ENCODE results near the gene ATF7IP.

Gene ATF7IP

GRCh38 chr12:14416658-14417057, 51.2 kb downstream of the ATF7IP start:
- no peak for DNase-seq

- peak; percentile 66 for DNase-seq
These were observed 52.2 kb downstream of the ATF7IP start for GRCh38 chr12:14417715-14418114.

- DNase-seq, result no peak
These were observed 53.0 kb downstream of the ATF7IP start for GRCh38 chr12:14418451-14418890.

- DNase-seq, result no peak
These were observed 57.2 kb downstream of the ATF7IP start for GRCh38 chr12:14422516-14423230.

- DNase-seq, result no peak
These were observed 59.1 kb downstream of the ATF7IP start for GRCh38 chr12:14424545-14424944.

- no peak for DNase-seq
These were observed 61.3 kb downstream of the ATF7IP start for GRCh38 chr12:14426792-14427191.

- no peak for DNase-seq
These were observed 62.4 kb downstream of the ATF7IP start for GRCh38 chr12:14427929-14428328.

GRCh38 chr12:14430394-14430986, 65.0 kb downstream of the ATF7IP start:
- DNase-seq, result no peak

- DNase-seq, result no peak
These were observed 66.5 kb downstream of the ATF7IP start for GRCh38 chr12:14431975-14432374.

- no peak for DNase-seq
These were observed 70.1 kb downstream of the ATF7IP start for GRCh38 chr12:14435627-14436026.

- no peak for DNase-seq
These were observed 76.9 kb downstream of the ATF7IP start for GRCh38 chr12:14442221-14442881.

GRCh38 chr12:14443531-14443930, 78.0 kb downstream of the ATF7IP start:
- DNase-seq, result no peak

GRCh38 chr12:14450479-14450878, 85.0 kb downstream of the ATF7IP start:
- no peak for DNase-seq

GRCh38 chr12:14452336-14452735, 86.9 kb downstream of the ATF7IP start:
- DNase-seq, result no peak

- no peak for DNase-seq
These were observed 87.4 kb downstream of the ATF7IP start for GRCh38 chr12:14452865-14453264.

- no peak for DNase-seq
These were observed 88.8 kb downstream of the ATF7IP start for GRCh38 chr12:14454098-14454907.

- no peak for DNase-seq
These were observed 94.8 kb downstream of the ATF7IP start for GRCh38 chr12:14460212-14460841.

- no peak for DNase-seq
These were observed 106.0 kb downstream of the ATF7IP start for GRCh38 chr12:14471497-14471896.

- DNase-seq, result no peak
These were observed 108.3 kb downstream of the ATF7IP start for GRCh38 chr12:14473707-14474287.

- DNase-seq, result no peak
These were observed 113.5 kb downstream of the ATF7IP start for GRCh38 chr12:14479004-14479403.

GRCh38 chr12:14481201-14481600, 115.7 kb downstream of the ATF7IP start:
- no peak for DNase-seq

- no peak for DNase-seq
These were observed 116.9 kb downstream of the ATF7IP start for GRCh38 chr12:14482361-14482760.

All from activated CD8-positive, alpha-beta memory T cell treated with anti-CD3 and anti-CD28 coated beads, Interleukin-2, amount 50 U/mL, for 4 hours (primary cell).